B cell (primary cell): ENCODE data around the gene RASA1. TPM values are rescaled to one million over a fixed set of nuclear protein-coding genes. Genes with fewer than 3 reads are reported as not detected.
"Not testable (repeated sequence)": the region's sequence is repeated elsewhere in the genome, so short reads cannot be mapped to it uniquely, and the experiment has no call there.

ENCODE experiments used
- ATAC-seq: fragments of 200-7000 bp; cut with Tn5 transposase; one replicate; pipeline ENCODE4 v1.10.0; 2021; ENCODE audit warnings: low read depth, mild to moderate bottlenecking, moderate number of reproducible peaks, moderate library complexity
- CTCF ChIA-PET: fragments of 350-600 bp; sonication (Branson Sonifier 250); formaldehyde crosslinking; loops from one replicate; lab custom pipeline; 2021; ENCODE audit warnings: antibody characterized with exemption, inconsistent platforms; lab: Charles Lee
- POLR2A ChIA-PET: fragments of 350-600 bp; sonication (Branson Sonifier 250); formaldehyde crosslinking; loops from one replicate; lab custom pipeline; 2021; ENCODE audit warnings: antibody characterized with exemption; lab: Charles Lee
- DNase-seq: peaks from one replicate; pipeline ENCODE4 v3.0.0; 2013
- H2AFZ ChIP-seq: 2 replicates; pipeline ENCODE4 v1.6.1; 2012; ENCODE audit warnings: mild to moderate bottlenecking, low read depth, low read length; ENCODE audit not compliant: insufficient read depth, poor library complexity, severe bottlenecking
- H3K27ac ChIP-seq, 2 donors: 1 replicate in 1 of 2; 2 replicates in 1 of 2; pipeline ENCODE4 v1.5.1; 2012 to 2013; ENCODE audit warnings: low read length in 2 of 2, mild to moderate bottlenecking in 2 of 2, moderate library complexity in 1 of 2
- H3K27me3 ChIP-seq, 4 experiments: fragments of 200-600 bp in 1 of 4; sonication (generic) in 1 of 4; replicated peaks in 1 of 4; 1 replicate in 2 of 4; 2 replicates in 2 of 4; pipeline versions ENCODE4 v1.6.1 to v1.7.0; 2013 to 2016; ENCODE audit warnings: low read length in 3 of 4, mild to moderate bottlenecking in 2 of 4, mixed read lengths in 1 of 4, moderate library complexity in 1 of 4; ENCODE audit not compliant: insufficient read depth in 4 of 4, control insufficient read depth in 3 of 4; ENCODE audit errors: control extremely low read depth in 1 of 4
- H3K36me3 ChIP-seq, 2 experiments: replicated peaks in 1 of 2; 1 replicate in 1 of 2; 2 replicates in 1 of 2; pipeline versions ENCODE4 v1.6.1 to v1.7.1; 2013; ENCODE audit warnings: low read length in 1 of 2; ENCODE audit not compliant: insufficient read depth in 2 of 2, control insufficient read depth in 1 of 2; ENCODE audit errors: control extremely low read depth in 1 of 2, extremely low read depth in 1 of 2
- H3K4me1 ChIP-seq, 2 donors: fragments of 200-600 bp in 1 of 2; sonication (generic) in 1 of 2; 1 replicate in 1 of 2; 2 replicates in 1 of 2; pipeline versions ENCODE4 v1.5.1 to v1.6.1; 2013 to 2017; ENCODE audit warnings: low read length in 2 of 2; ENCODE audit not compliant: control insufficient read depth in 2 of 2, insufficient read depth in 2 of 2
- H3K4me2 ChIP-seq: replicated peaks from 2 replicates; pipeline ENCODE3; 2012; ENCODE audit warnings: mild to moderate bottlenecking, low read depth, low read length; ENCODE audit not compliant: poor library complexity, severe bottlenecking
- H3K4me3 ChIP-seq, 5 experiments: fragments of 200-600 bp in 1 of 5; sonication (generic) in 1 of 5; 1 replicate in 3 of 5; 2 replicates in 2 of 5; pipeline versions ENCODE4 v1.5.1 to v1.7.0; 2011 to 2016; ENCODE audit warnings: low read length in 4 of 5, mild to moderate bottlenecking in 4 of 5, low read depth in 2 of 5, control low read depth in 1 of 5, moderate library complexity in 1 of 5; ENCODE audit not compliant: insufficient read depth in 1 of 5; ENCODE audit errors: control extremely low read depth in 1 of 5, extremely low read depth in 1 of 5
- H3K79me2 ChIP-seq: fragments of 200-600 bp; sonication (generic); one replicate; pipeline ENCODE4 v1.6.0; 2016; ENCODE audit warnings: low read length; ENCODE audit not compliant: control insufficient read depth, insufficient read depth
- H3K9ac ChIP-seq: fragments of 200-600 bp; sonication (generic); 2 replicates; pipeline ENCODE4 v1.6.1; 2017; ENCODE audit warnings: mild to moderate bottlenecking, low read length, moderate library complexity
- H3K9me3 ChIP-seq, 3 donors: one replicate each; pipeline versions ENCODE4 v1.6.1 to v1.7.1; 2013; ENCODE audit warnings: low read length in 2 of 3; ENCODE audit not compliant: control insufficient read depth in 2 of 3, insufficient read depth in 1 of 3; ENCODE audit errors: control extremely low read depth in 1 of 3
- H4K20me1 ChIP-seq: 2 replicates; pipeline ENCODE4 v1.6.0; 2012; ENCODE audit warnings: mild to moderate bottlenecking, low read length; ENCODE audit not compliant: insufficient read depth, control insufficient read depth, poor library complexity, severe bottlenecking
- H3K27ac Mint-ChIP-seq: one replicate; pipeline ENCODE4 v1.8.0; 2021; ENCODE audit warnings: mixed read lengths
- H3K27me3 Mint-ChIP-seq: one replicate; pipeline ENCODE4 v1.8.0; 2021; ENCODE audit warnings: mixed read lengths
- H3K4me1 Mint-ChIP-seq: one replicate; pipeline ENCODE4 v1.8.0; 2021; ENCODE audit warnings: mixed read lengths
- H3K4me3 Mint-ChIP-seq: one replicate; pipeline ENCODE4 v1.8.0; 2021; ENCODE audit warnings: mixed read lengths
- H3K9me3 Mint-ChIP-seq: one replicate; pipeline ENCODE4 v1.8.0; 2022; ENCODE audit warnings: mixed read lengths; ENCODE audit not compliant: insufficient read depth
- EZH2 ChIP-seq: IDR thresholded peaks from 2 replicates; pipeline ENCODE4 v1.6.1; 2012; ENCODE audit warnings: borderline replicate concordance, low read depth, mild to moderate bottlenecking, moderate library complexity, low read length; ENCODE audit not compliant: insufficient read depth, poor library complexity, severe bottlenecking
- WGBS: methylation state at CpG from one replicate; pipeline ENCODE4 v1.1.5; 2013; ENCODE audit warnings: missing lambda C conversion rate; ENCODE audit not compliant: insufficient coverage; 5-methylcytosine and 5-hydroxymethylcytosine counted together
- intact Hi-C: fragments of 100-400 bp; cut with micrococcal nuclease; formaldehyde crosslinking; loops from one replicate; pipeline ENCODE4 v1.10.0; 2022
- polyA plus RNA-seq: library from polyadenylated mRNA; depleted of rRNA; stranded (reverse); fragments of >200 nt; gene quantifications from 2 replicates; pipeline ENCODE4 v1.2.3, GENCODE V29; 2012
- total RNA-seq, 2 donors: library from RNA; stranded (reverse); fragments of 120-200 nt in 1 of 2; gene quantifications; 1 replicate in 1 of 2; 2 replicates in 1 of 2; pipeline versions ENCODE4 v1.2.3 to v1.2.4, GENCODE V29; 2013 to 2022
- TF ChIP-seq, protein P1 (sequence below): fragments of 200-600 bp; IDR thresholded peaks from one replicate; pipeline ENCODE4 v1.8.0; 2022; ENCODE audit warnings: antibody characterized with exemption, mild to moderate bottlenecking

The RASA1 gene
- total and polyA plus RNA-seq, 2 donors (not counting 1 experiment from before 2014, with no cell fraction given), result 18.9 to 32.2 TPM

DNA sequence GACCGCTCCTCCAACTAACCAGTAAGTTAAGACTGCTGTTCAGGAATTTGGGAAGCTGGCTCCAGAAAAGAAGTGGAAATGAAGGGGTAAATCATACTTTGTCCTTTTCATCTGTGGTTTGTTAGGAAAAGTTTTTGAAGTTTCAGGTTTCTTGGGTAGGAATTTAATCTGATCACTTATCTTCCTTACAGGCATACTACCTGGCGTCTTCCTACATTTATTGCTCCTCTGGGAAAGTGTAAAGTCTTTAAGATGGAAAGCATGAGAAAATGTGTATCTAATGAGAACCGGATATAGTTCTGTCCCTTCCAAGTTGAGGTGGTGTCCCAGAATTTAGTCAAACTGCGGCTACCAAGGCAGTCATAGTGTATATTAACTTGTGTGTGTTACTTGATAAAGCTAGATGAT is 1.3 kb downstream of the RASA1 start:
- ChIA-PET POLR2A (interaction anchor here (1.2 kb wide), 1 partner anchor 74 kb away, joined by 4 read pairs; no protein-coding TSS in a partner anchor), CTCF (interaction anchor here (1.9 kb wide), 1 partner anchor 198 kb away, joined by 6 read pairs; no protein-coding TSS in a partner anchor)
- peak overlapping the region; percentile 92 for H2AFZ ChIP-seq
- Mint-ChIP-seq H3K4me1 (peaks cover 36% of the 10 kb centered on the region), H3K27ac (peak overlapping the region; percentile 96), H3K27me3 (no peaks in the 10 kb centered on the region), H3K9me3 (no peaks in the 10 kb centered on the region), H3K4me3 (peak overlapping the region; percentile 100)
- H3K9ac ChIP-seq, result peak overlapping the region; percentile 85
- intact Hi-C loops, result loop anchor here (1.0 to 2.0 kb wide), 3 partner anchors 30 to 652 kb away; partner anchors contain the start of genes CCNH and COX7C
- peak overlapping the region; percentile 75 to 94 (median 93) for H3K4me3 ChIP-seq
- no peaks in the 10 kb centered on the region for H3K27me3 ChIP-seq
- no peaks in the 10 kb centered on the region for H3K9me3 ChIP-seq
- H3K4me1 ChIP-seq, result peaks cover 16 to 26% of the 10 kb centered on the region in 2 donors
- 18% methylated on average over 3 of the region's 4 CpGs for WGBS
- H4K20me1 ChIP-seq, result peaks cover 5% of the 10 kb centered on the region
- no peak for ATAC-seq
- TF ChIP-seq, protein P1, sequence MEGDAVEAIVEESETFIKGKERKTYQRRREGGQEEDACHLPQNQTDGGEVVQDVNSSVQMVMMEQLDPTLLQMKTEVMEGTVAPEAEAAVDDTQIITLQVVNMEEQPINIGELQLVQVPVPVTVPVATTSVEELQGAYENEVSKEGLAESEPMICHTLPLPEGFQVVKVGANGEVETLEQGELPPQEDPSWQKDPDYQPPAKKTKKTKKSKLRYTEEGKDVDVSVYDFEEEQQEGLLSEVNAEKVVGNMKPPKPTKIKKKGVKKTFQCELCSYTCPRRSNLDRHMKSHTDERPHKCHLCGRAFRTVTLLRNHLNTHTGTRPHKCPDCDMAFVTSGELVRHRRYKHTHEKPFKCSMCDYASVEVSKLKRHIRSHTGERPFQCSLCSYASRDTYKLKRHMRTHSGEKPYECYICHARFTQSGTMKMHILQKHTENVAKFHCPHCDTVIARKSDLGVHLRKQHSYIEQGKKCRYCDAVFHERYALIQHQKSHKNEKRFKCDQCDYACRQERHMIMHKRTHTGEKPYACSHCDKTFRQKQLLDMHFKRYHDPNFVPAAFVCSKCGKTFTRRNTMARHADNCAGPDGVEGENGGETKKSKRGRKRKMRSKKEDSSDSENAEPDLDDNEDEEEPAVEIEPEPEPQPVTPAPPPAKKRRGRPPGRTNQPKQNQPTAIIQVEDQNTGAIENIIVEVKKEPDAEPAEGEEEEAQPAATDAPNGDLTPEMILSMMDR, result no peak
- TF ChIP-seq EZH2, result no peak
- H3K4me2 ChIP-seq, result peak overlapping the region; percentile 85
- peak overlapping the region; percentile 69 to 73 for H3K27ac ChIP-seq
- DNase-seq, result peak; percentile 16
- peaks cover 0 to 7% of the 10 kb centered on the region in 2 experiments for H3K36me3 ChIP-seq
- peaks cover 60% of the 10 kb centered on the region for H3K79me2 ChIP-seq

DNA sequence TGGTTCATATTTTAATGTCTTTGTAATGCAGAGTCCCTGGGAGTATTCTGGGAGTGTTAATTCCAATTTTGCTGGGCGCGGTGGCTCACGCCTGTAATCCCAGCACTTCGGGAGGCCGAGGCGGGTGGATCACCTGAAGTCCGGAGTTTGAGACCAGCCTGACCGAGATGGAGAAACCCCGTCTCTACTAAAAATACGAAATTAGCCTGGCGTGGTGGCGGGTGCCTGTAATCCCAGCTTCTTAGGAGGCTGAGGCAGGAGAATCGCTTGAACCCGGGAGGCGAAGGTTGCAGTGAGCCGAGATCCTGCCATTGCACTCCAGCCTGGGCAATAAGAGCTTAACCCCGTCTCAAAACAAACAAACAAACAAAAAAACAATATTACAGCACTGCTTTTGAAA is 3.2 kb downstream of the RASA1 start:
- not testable (repeated sequence) for H3K4me3 ChIP-seq

More for the DNA sequence above, 3.2 kb downstream of the RASA1 start:
- H3K27ac Mint-ChIP-seq, H3K36me3 ChIP-seq, H3K9me3 Mint-ChIP-seq, H3K4me3 Mint-ChIP-seq, POLR2A ChIA-PET, intact Hi-C loops, H3K4me2 ChIP-seq, H3K9me3 ChIP-seq, H3K27ac ChIP-seq, H2AFZ ChIP-seq, H3K9ac ChIP-seq, ATAC-seq, H3K27me3 ChIP-seq, H3K27me3 Mint-ChIP-seq, DNase-seq: not testable (repeated sequence)
- CTCF ChIA-PET, result interaction anchor here (0.6 kb wide), 1 partner anchor 46 kb away, joined by 4 read pairs; no protein-coding TSS in a partner anchor
- WGBS, result 96% methylated on average over 15 of the region's 17 CpGs
- Histone ChIP-seq H3K79me2 (peaks cover 79% of the 10 kb centered on the region), H3K4me1 (peaks cover 20 to 28% of the 10 kb centered on the region in 2 donors), H4K20me1 (peaks cover 19% of the 10 kb centered on the region)
- peaks cover 50% of the 10 kb centered on the region for H3K4me1 Mint-ChIP-seq
